ENCODE data around the gene CACNA1D.

DNA sequence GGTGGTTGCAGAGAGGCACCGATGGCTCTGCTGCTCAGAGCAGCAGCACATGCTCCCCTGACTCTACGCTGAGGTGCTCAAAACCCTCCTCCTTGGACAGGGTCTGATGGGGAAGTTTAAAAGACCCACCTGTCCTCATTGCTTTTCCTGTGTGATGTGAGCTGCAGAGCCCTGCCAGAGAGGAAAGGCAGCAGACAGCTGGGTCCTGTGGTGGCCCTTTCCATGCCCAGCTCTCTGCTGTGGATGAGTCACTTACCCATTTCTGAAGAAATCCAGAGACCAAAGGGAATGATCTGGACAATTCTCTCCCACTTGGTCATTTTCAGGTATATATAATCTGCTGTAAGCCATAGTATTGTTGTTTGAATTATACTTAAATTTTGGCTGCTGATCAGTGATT lies 230.2 kb downstream of the CACNA1D start:
- TF ChIP-seq EZH2 (IDR thresholded peaks at IDR 0.05): no peak
- TF ChIP-seq POLR2AphosphoS5 (IDR thresholded peaks at IDR 0.05; ENCODE audit: borderline replicate concordance, low read depth, low read length): no peak
- TF ChIP-seq FOXP2 (optimal IDR thresholded peaks at IDR 0.05; ENCODE audit: control extremely low read depth, extremely low read length, insufficient read depth): no peak
